IMR-90 (cell line): ENCODE results near the gene ETV6. TPM values are rescaled to one million over a fixed set of nuclear protein-coding genes. Genes with fewer than 3 reads are reported as not detected.

ENCODE experiments used
- ATAC-seq: fragments of 200-7000 bp; cut with Tn5 transposase; 2 replicates; pipeline ENCODE4 v1.9.1; 2020; ENCODE audit warnings: low read depth, mild to moderate bottlenecking, moderate library complexity
- BruUV-seq: library from RNA; stranded (reverse); fragments of 400-500 nt; replicated peaks from 2 replicates; lab custom pipeline; 2021; lab: Mats Ljungman, UMichigan
- CTCF ChIA-PET: fragments of 300-600 bp; formaldehyde crosslinking; extraction: SDS; loops from one replicate; lab custom pipeline; 2021; ENCODE audit warnings: antibody characterized with exemption; lab: Yijun Ruan, JAX
- POLR2A ChIA-PET: fragments of 300-600 bp; sonication (Branson Sonifier 250); formaldehyde crosslinking; loops from one replicate; lab custom pipeline; 2022; ENCODE audit warnings: antibody characterized with exemption; ENCODE audit not compliant: unreplicated experiment; lab: Charles Lee
- DNase-seq: peaks from one replicate; pipeline ENCODE4 v3.0.0; 2013
- H2AFZ ChIP-seq: replicated peaks from 2 replicates; pipeline ENCODE3; 2013; ENCODE audit warnings: low read length, mild to moderate bottlenecking; ENCODE audit not compliant: poor library complexity
- H2AK5ac ChIP-seq: 2 replicates; pipeline ENCODE4 v1.6.1; 2013; ENCODE audit warnings: low read depth, low read length, inconsistent platforms
- H2AK9ac ChIP-seq: replicated peaks from 2 replicates; pipeline ENCODE3; 2013; ENCODE audit warnings: mild to moderate bottlenecking, low read depth, low read length, moderate library complexity; ENCODE audit not compliant: poor library complexity
- H2BK120ac ChIP-seq: 2 replicates; pipeline ENCODE4 v1.6.1; 2013; ENCODE audit warnings: low read depth, low read length, inconsistent platforms
- H2BK15ac ChIP-seq: 3 replicates; pipeline ENCODE4 v1.6.1; 2013; ENCODE audit warnings: low read depth, low read length, inconsistent platforms
- H2BK20ac ChIP-seq: 2 replicates; pipeline ENCODE4 v1.6.1; 2013; ENCODE audit warnings: low read depth, mild to moderate bottlenecking, inconsistent platforms, low read length, moderate library complexity
- H2BK5ac ChIP-seq: 2 replicates; pipeline ENCODE4 v1.6.1; 2013; ENCODE audit warnings: mild to moderate bottlenecking, low read depth, low read length, inconsistent platforms; ENCODE audit not compliant: poor library complexity, severe bottlenecking
- H3K14ac ChIP-seq: replicated peaks from 2 replicates; pipeline ENCODE4 v1.6.1; 2013; ENCODE audit warnings: low read depth, low read length, inconsistent platforms
- H3K18ac ChIP-seq: 2 replicates; pipeline ENCODE4 v1.6.1; 2013; ENCODE audit warnings: low read depth, low read length, control low read depth
- H3K23ac ChIP-seq: 2 replicates; pipeline ENCODE4 v1.6.1; 2013; ENCODE audit warnings: low read depth, low read length, inconsistent platforms
- H3K27ac ChIP-seq: 2 replicates; pipeline ENCODE4 v1.5.1; 2013; ENCODE audit warnings: mild to moderate bottlenecking, control low read depth, low read length; ENCODE audit not compliant: insufficient read depth
- H3K27me3 ChIP-seq: 2 replicates; pipeline ENCODE4 v1.6.1; 2013; ENCODE audit warnings: low read length; ENCODE audit not compliant: control insufficient read depth, insufficient read depth
- H3K36me3 ChIP-seq: 2 replicates; pipeline ENCODE4 v1.6.1; 2013; ENCODE audit warnings: low read length, mixed read lengths; ENCODE audit not compliant: control insufficient read depth, insufficient read depth
- H3K4ac ChIP-seq: 2 replicates; pipeline ENCODE4 v1.6.1; 2013; ENCODE audit warnings: low read depth, low read length, inconsistent platforms
- H3K4me1 ChIP-seq: 2 replicates; pipeline ENCODE4 v1.6.1; 2013; ENCODE audit warnings: low read length, mixed read lengths; ENCODE audit not compliant: control insufficient read depth, insufficient read depth
- H3K4me2 ChIP-seq: 2 replicates; pipeline ENCODE4 v1.6.1; 2013; ENCODE audit warnings: low read depth, mild to moderate bottlenecking, control low read depth, low read length, moderate library complexity
- H3K4me3 ChIP-seq: 2 replicates; pipeline ENCODE4 v1.5.1; 2013; ENCODE audit warnings: low read depth, mild to moderate bottlenecking, control low read depth, low read length, moderate library complexity; ENCODE audit not compliant: insufficient read depth
- H3K56ac ChIP-seq: 2 replicates; pipeline ENCODE4 v1.6.1; 2013; ENCODE audit warnings: low read length, inconsistent platforms; ENCODE audit not compliant: insufficient read depth; ENCODE audit errors: extremely low read depth
- H3K79me1 ChIP-seq, 2 experiments: 2 replicates each; pipeline ENCODE4 v1.6.1; 2013; ENCODE audit warnings: low read length in 2 of 2, inconsistent platforms in 1 of 2, low read depth in 1 of 2
- H3K9ac ChIP-seq: 2 replicates; pipeline ENCODE4 v1.6.1; 2013; ENCODE audit warnings: low read depth, low read length, control low read depth
- H3K9me1 ChIP-seq: 2 replicates; pipeline ENCODE4 v1.6.1; 2013; ENCODE audit warnings: low read length, inconsistent platforms; ENCODE audit not compliant: insufficient read depth
- H3K9me3 ChIP-seq: 2 replicates; pipeline ENCODE4 v1.6.1; 2013; ENCODE audit warnings: low read length; ENCODE audit not compliant: control insufficient read depth, insufficient read depth
- H4K20me1 ChIP-seq: 2 replicates; pipeline ENCODE4 v1.6.1; 2013; ENCODE audit warnings: low read length, inconsistent platforms; ENCODE audit not compliant: insufficient read depth
- H4K5ac ChIP-seq: 2 replicates; pipeline ENCODE4 v1.6.1; 2013; ENCODE audit warnings: mild to moderate bottlenecking, low read depth, low read length, control low read depth
- H4K8ac ChIP-seq, 2 experiments: 2 replicates each; pipeline ENCODE4 v1.6.1; 2013; ENCODE audit warnings: low read depth in 2 of 2, low read length in 2 of 2, control low read depth in 1 of 2, inconsistent platforms in 1 of 2
- H4K91ac ChIP-seq: 2 replicates; pipeline ENCODE4 v1.6.1; 2013; ENCODE audit warnings: low read depth, low read length, inconsistent platforms; ENCODE audit not compliant: insufficient read depth
- CEBPB ChIP-seq: IDR thresholded peaks from 2 replicates; pipeline ENCODE4 v1.6.1; 2012; ENCODE audit warnings: low read depth, low read length, improper control_type of control experiment
- CHD1 ChIP-seq: IDR thresholded peaks from 2 replicates; pipeline ENCODE4 v1.6.1; 2012; ENCODE audit warnings: low read depth, low read length, improper control_type of control experiment
- FOS ChIP-seq: fragments of 150-350 bp; IDR thresholded peaks from 2 replicates; pipeline ENCODE4 v1.6.1; 2016; ENCODE audit warnings: low read depth, low read length
- MAFK ChIP-seq: IDR thresholded peaks from 2 replicates; pipeline ENCODE4 v1.6.1; 2012; ENCODE audit warnings: low read depth, low read length, improper control_type of control experiment
- MXI1 ChIP-seq: IDR thresholded peaks from 2 replicates; pipeline ENCODE4 v1.6.1; 2012; ENCODE audit warnings: low read depth, mild to moderate bottlenecking, low read length, moderate library complexity, borderline replicate concordance
- NFE2L2 ChIP-seq: fragments of 150-350 bp; IDR thresholded peaks from 2 replicates; pipeline ENCODE4 v1.6.1; 2016; ENCODE audit warnings: low read depth, mild to moderate bottlenecking, low read length
- POLR2A ChIP-seq: IDR thresholded peaks from 2 replicates; pipeline ENCODE4 v1.6.1; 2012; ENCODE audit warnings: mild to moderate bottlenecking, low read depth, low read length
- RAD21 ChIP-seq: IDR thresholded peaks from 2 replicates; pipeline ENCODE4 v1.6.1; 2012; ENCODE audit warnings: low read length, improper control_type of control experiment
- RCOR1 ChIP-seq: IDR thresholded peaks from 2 replicates; pipeline ENCODE4 v1.6.1; 2012; ENCODE audit warnings: mild to moderate bottlenecking, low read length, improper control_type of control experiment; ENCODE audit not compliant: insufficient replicate concordance
- RFX5 ChIP-seq: IDR thresholded peaks from 2 replicates; pipeline ENCODE4 v1.8.0; 2012; ENCODE audit warnings: low read depth, mild to moderate bottlenecking, low read length, moderate library complexity
- SMC3 ChIP-seq: fragments of 150-350 bp; IDR thresholded peaks from 2 replicates; pipeline ENCODE4 v1.6.1; 2016; ENCODE audit warnings: low read depth, mild to moderate bottlenecking, antibody characterized with exemption, low read length, moderate library complexity
- WGBS, 2 experiments: methylation state at CpG; one replicate each; pipeline versions ENCODE4 v1.1.5 to v1.1.7; 2013; ENCODE audit warnings: missing lambda C conversion rate in 2 of 2; ENCODE audit not compliant: insufficient read length in 1 of 2; ENCODE audit errors: extremely low coverage in 2 of 2; 5-methylcytosine and 5-hydroxymethylcytosine counted together
- dilution Hi-C: fragments of 300-500 bp; cut with HindIII; formaldehyde crosslinking; loops from one replicate; pipeline ENCODE4 v1.14.3; 2018; ENCODE audit warnings: low sequenced_read_pairs; ENCODE audit not compliant: unreplicated experiment
- in situ Hi-C: fragments of 300-500 bp; cut with MboI; formaldehyde crosslinking; loops from 3 replicates; pipeline ENCODE4 v1.14.3; 2019; ENCODE audit warnings: low sequenced_read_pairs, inconsistent platforms, mixed read lengths
- intact Hi-C: fragments of 100-400 bp; cut with micrococcal nuclease; formaldehyde crosslinking; loops from 2 replicates; pipeline ENCODE4 v1.10.0; 2022
- polyA plus RNA-seq, 3 experiments: library from polyadenylated mRNA; depleted of rRNA; stranded (reverse); fragments of >200 nt; gene quantifications; 2 replicates each; pipeline ENCODE4 v1.2.3, GENCODE V29; 2012; ENCODE audit warnings: low replicate concordance in 1 of 3
- total RNA-seq: library from RNA; depleted of rRNA; stranded (reverse); fragments of >200 nt; gene quantifications from 2 replicates; pipeline ENCODE4 v1.2.3, GENCODE V29; 2012
- TF ChIP-seq, protein P1 (sequence below): fragments of 150-350 bp; IDR thresholded peaks from 2 replicates; pipeline ENCODE4 v1.6.1; 2017; ENCODE audit warnings: mild to moderate bottlenecking, antibody characterized with exemption, low read length, low read depth
- TF ChIP-seq, protein P2 (sequence below): fragments of 150-350 bp; IDR thresholded peaks from 2 replicates; pipeline ENCODE4 v1.6.1; 2016; ENCODE audit warnings: low read depth, mild to moderate bottlenecking, low read length, moderate library complexity, borderline replicate concordance

The ETV6 gene
- total and polyA plus RNA-seq, 2 of the 4 experiments (the other 2 are of a cell fraction): 8.4 to 9.9 TPM

GRCh38 chr12:11881835-11882234, 232.4 kb downstream of the ETV6 start:
- BruUV-seq: no TSS peak
- POLR2A ChIA-PET: no interaction called here
- H4K20me1 ChIP-seq: peaks cover 4% of the 10 kb centered on the region; the same call in 1 of the 2 replicates

More at GRCh38 chr12:11881835-11882234, 232.4 kb downstream of the ETV6 start:
- H2AK5ac ChIP-seq: no peak overlapping the region
- no peak overlapping the region for H2BK15ac ChIP-seq
- no peak overlapping the region for H4K5ac ChIP-seq
- dilution Hi-C loops: no loop called here
- no peaks in the 10 kb centered on the region for H3K27me3 ChIP-seq
- H2BK5ac ChIP-seq: no peak overlapping the region
- in situ Hi-C loops: no loop called here
- H3K27ac ChIP-seq: no peak overlapping the region
- H3K4me2 ChIP-seq: no peak overlapping the region
- DNase-seq: no peak
- TF ChIP-seq MAFK (no peak), RFX5 (no peak), NFE2L2 (no peak), POLR2A (no peak), FOS (no peak), SMC3 (no peak), RCOR1 (no peak), CHD1 (no peak), MXI1 (no peak), CEBPB (no peak), RAD21 (no peak)
- TF ChIP-seq, protein P1, sequence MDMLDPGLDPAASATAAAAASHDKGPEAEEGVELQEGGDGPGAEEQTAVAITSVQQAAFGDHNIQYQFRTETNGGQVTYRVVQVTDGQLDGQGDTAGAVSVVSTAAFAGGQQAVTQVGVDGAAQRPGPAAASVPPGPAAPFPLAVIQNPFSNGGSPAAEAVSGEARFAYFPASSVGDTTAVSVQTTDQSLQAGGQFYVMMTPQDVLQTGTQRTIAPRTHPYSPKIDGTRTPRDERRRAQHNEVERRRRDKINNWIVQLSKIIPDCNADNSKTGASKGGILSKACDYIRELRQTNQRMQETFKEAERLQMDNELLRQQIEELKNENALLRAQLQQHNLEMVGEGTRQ: no peak
- TF ChIP-seq, protein P2, sequence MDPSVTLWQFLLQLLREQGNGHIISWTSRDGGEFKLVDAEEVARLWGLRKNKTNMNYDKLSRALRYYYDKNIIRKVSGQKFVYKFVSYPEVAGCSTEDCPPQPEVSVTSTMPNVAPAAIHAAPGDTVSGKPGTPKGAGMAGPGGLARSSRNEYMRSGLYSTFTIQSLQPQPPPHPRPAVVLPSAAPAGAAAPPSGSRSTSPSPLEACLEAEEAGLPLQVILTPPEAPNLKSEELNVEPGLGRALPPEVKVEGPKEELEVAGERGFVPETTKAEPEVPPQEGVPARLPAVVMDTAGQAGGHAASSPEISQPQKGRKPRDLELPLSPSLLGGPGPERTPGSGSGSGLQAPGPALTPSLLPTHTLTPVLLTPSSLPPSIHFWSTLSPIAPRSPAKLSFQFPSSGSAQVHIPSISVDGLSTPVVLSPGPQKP: no peak
- peaks cover 10% of the 10 kb centered on the region for H3K36me3 ChIP-seq
- H4K8ac ChIP-seq: no peak overlapping the region
- no peak overlapping the region for H2BK20ac ChIP-seq
- no peak overlapping the region for H4K91ac ChIP-seq
- intact Hi-C loops: no loop called here
- no peak overlapping the region for H3K4ac ChIP-seq
- H3K23ac ChIP-seq: no peak overlapping the region
- CTCF ChIA-PET: no interaction called here
- H2BK120ac ChIP-seq: no peak overlapping the region
- no peak overlapping the region for H3K4me3 ChIP-seq
- H3K18ac ChIP-seq: no peak overlapping the region
- no peak for ATAC-seq
- no peaks in the 10 kb centered on the region for H3K9me3 ChIP-seq
- no peak overlapping the region for H3K56ac ChIP-seq
- H2AFZ ChIP-seq: no peak overlapping the region
- H2AK9ac ChIP-seq: no peak overlapping the region
- no peak overlapping the region for H3K9ac ChIP-seq
- H3K9me1 ChIP-seq: peaks cover 15% of the 10 kb centered on the region
- H3K79me1 ChIP-seq: peaks cover 22 to 70% of the 10 kb centered on the region in 2 experiments
- peaks cover 14% of the 10 kb centered on the region for H3K4me1 ChIP-seq
- WGBS, 2 experiments: no CpG with 5 or more reads among the region's 2 CpGs
- H3K14ac ChIP-seq: no peak overlapping the region
